Osteoblast (primary cell): Measurements from ENCODE around the gene TRMT1. TPM values are rescaled to one million over a fixed set of nuclear protein-coding genes. Genes with fewer than 3 reads are reported as not detected.
A peak's percentile ranks its signal among the peaks of the same experiment; 100 is the strongest.

ENCODE experiments used
- DNase-seq: peaks from one replicate; pipeline ENCODE4 v3.0.0; 2011; ENCODE audit warnings: low spot score, mixed read lengths; ENCODE audit not compliant: insufficient read length; ENCODE audit errors: missing footprints
- H2AFZ ChIP-seq: 2 replicates; pipeline ENCODE4 v1.6.0; 2011; ENCODE audit warnings: mild to moderate bottlenecking, low read length
- H3K27ac ChIP-seq: 2 replicates; pipeline ENCODE4 v1.5.1; 2011; ENCODE audit warnings: mild to moderate bottlenecking, low read depth, low read length, moderate library complexity
- H3K27me3 ChIP-seq: 2 replicates; pipeline ENCODE4 v1.6.0; 2012; ENCODE audit warnings: mild to moderate bottlenecking, control low read depth, inconsistent platforms, low read length, moderate library complexity; ENCODE audit not compliant: insufficient read depth
- H3K36me3 ChIP-seq: 2 replicates; pipeline ENCODE4 v1.5.1; 2011; ENCODE audit warnings: mild to moderate bottlenecking, low read length, control low read depth, moderate library complexity; ENCODE audit not compliant: insufficient read depth
- H3K4me1 ChIP-seq: 2 replicates; pipeline ENCODE4 v1.5.1; 2011; ENCODE audit warnings: mild to moderate bottlenecking, low read length, control low read depth, moderate library complexity; ENCODE audit not compliant: insufficient read depth
- H3K4me2 ChIP-seq: 2 replicates; pipeline ENCODE4 v1.6.0; 2011; ENCODE audit warnings: mild to moderate bottlenecking, low read length; ENCODE audit not compliant: insufficient read depth
- H3K4me3 ChIP-seq: fragments of 200-600 bp; sonication (generic); 3 replicates; pipeline ENCODE4 v1.5.1; 2012; ENCODE audit warnings: mild to moderate bottlenecking, low read length, inconsistent platforms; ENCODE audit not compliant: insufficient read depth
- H3K79me2 ChIP-seq: 2 replicates; pipeline ENCODE4 v1.6.0; 2012; ENCODE audit warnings: mild to moderate bottlenecking, low read length, control low read depth, inconsistent platforms; ENCODE audit not compliant: insufficient read depth
- H3K9me3 ChIP-seq: 2 replicates; pipeline ENCODE4 v1.5.1; 2011; ENCODE audit warnings: low read depth, low read length, control low read depth
- H4K20me1 ChIP-seq: 2 replicates; pipeline ENCODE4 v1.6.0; 2012; ENCODE audit warnings: mild to moderate bottlenecking, low read length, control low read depth; ENCODE audit not compliant: insufficient read depth
- total RNA-seq: library from RNA; depleted of rRNA; stranded (reverse); fragments of >200 nt; gene quantifications from 2 replicates; pipeline ENCODE4 v1.2.3, GENCODE V29; 2012
- TF ChIP-seq, protein P1 (sequence below): IDR thresholded peaks from 2 replicates; pipeline ENCODE4 v1.5.1; 2011; ENCODE audit warnings: mild to moderate bottlenecking, low read depth, low read length, moderate library complexity; ENCODE audit errors: extremely low read depth

The TRMT1 gene
- total RNA-seq, 1 donor = 29.7 TPM

DNA sequence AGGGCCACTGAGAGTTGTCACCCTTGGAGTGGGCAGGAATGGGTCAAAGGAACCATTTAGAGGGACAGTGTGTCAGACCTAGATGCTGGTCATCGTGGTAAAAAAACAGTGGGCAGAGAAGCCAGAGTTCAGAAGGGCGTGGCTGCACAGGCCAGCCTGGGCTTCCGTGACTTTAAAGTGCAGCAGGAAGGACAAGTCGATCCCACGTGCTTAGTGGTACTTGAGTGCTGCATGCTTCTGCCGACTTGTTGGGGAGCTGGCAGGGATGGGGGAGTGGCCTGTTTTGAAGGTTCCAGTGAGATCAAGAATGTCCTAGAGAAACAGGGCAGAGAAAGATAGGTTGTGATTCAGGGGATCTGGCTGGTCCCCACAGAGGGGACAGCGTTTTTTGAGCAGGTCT, 30.9 kb downstream of the TRMT1 start:
- DNase-seq = no peak
- no peak overlapping the region for H2AFZ ChIP-seq
- peaks cover 8% of the 10 kb centered on the region for H3K4me1 ChIP-seq
- H3K4me3 ChIP-seq = no peak overlapping the region
- no peak overlapping the region for H3K27ac ChIP-seq
- no peak overlapping the region for H3K4me2 ChIP-seq
- H4K20me1 ChIP-seq = peaks cover 17% of the 10 kb centered on the region
- H3K9me3 ChIP-seq = no peaks in the 10 kb centered on the region
- H3K36me3 ChIP-seq = peaks cover 51% of the 10 kb centered on the region
- TF ChIP-seq, protein P1, sequence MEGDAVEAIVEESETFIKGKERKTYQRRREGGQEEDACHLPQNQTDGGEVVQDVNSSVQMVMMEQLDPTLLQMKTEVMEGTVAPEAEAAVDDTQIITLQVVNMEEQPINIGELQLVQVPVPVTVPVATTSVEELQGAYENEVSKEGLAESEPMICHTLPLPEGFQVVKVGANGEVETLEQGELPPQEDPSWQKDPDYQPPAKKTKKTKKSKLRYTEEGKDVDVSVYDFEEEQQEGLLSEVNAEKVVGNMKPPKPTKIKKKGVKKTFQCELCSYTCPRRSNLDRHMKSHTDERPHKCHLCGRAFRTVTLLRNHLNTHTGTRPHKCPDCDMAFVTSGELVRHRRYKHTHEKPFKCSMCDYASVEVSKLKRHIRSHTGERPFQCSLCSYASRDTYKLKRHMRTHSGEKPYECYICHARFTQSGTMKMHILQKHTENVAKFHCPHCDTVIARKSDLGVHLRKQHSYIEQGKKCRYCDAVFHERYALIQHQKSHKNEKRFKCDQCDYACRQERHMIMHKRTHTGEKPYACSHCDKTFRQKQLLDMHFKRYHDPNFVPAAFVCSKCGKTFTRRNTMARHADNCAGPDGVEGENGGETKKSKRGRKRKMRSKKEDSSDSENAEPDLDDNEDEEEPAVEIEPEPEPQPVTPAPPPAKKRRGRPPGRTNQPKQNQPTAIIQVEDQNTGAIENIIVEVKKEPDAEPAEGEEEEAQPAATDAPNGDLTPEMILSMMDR = no peak
- no peaks in the 10 kb centered on the region for H3K27me3 ChIP-seq
- peaks cover 8% of the 10 kb centered on the region for H3K79me2 ChIP-seq

DNA sequence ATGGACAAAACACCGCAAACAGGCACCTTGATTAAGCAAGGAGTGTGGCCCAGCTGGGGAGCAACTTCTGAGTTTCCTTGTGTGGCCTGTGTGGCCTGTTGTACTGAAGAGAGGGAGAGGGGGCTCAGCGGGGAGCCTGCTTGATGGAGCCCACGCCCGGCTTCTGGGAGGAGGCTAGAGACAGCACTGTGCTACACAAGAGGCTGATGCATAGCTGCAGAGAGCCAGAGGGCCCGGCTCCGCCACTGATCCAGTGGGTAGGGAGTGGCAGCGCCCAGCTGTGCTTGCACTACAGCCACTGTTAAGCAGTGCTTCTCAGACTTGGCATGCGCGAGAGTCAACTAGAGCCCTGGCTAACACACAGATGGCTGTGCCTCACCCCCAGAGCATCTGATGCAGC, 32.9 kb downstream of the TRMT1 start:
- Histone ChIP-seq H3K36me3 (peaks cover 67% of the 10 kb centered on the region), H3K27ac (no peak overlapping the region), H3K4me1 (no peaks in the 10 kb centered on the region), H3K4me3 (no peak overlapping the region), H3K27me3 (no peaks in the 10 kb centered on the region), H2AFZ (no peak overlapping the region), H4K20me1 (peaks cover 14% of the 10 kb centered on the region), H3K79me2 (peaks cover 8% of the 10 kb centered on the region), H3K9me3 (no peaks in the 10 kb centered on the region), H3K4me2 (no peak overlapping the region)
- DNase-seq = no peak
- TF ChIP-seq, protein P1 = no peak

DNA sequence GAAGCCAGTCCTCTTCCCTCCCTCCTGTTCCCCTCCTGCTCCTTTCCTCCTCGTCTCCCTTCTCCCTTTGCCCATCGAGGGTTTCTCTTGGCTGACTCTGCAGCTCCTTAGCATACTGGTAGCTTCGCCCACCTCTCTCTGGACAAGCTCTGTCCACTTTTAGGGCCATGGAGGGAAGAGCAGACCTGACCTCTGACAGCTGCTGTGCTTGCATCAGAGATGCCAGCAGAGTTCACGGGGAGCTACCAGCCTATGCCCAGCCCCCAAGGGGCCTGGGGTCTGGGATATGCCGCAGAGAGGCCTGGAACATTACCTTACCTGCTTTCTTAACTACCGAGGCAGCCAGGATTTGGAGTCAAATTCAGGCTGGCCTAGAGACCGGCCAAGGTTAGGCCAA, 33.5 kb downstream of the TRMT1 start:
- Histone ChIP-seq H3K79me2 (peaks cover 8% of the 10 kb centered on the region), H3K9me3 (no peaks in the 10 kb centered on the region), H3K27ac (no peak overlapping the region), H3K27me3 (no peaks in the 10 kb centered on the region), H3K36me3 (peaks cover 74% of the 10 kb centered on the region), H2AFZ (no peak overlapping the region), H3K4me1 (no peaks in the 10 kb centered on the region), H4K20me1 (peaks cover 14% of the 10 kb centered on the region), H3K4me3 (no peak overlapping the region), H3K4me2 (no peak overlapping the region)
- TF ChIP-seq, protein P1 = no peak
- DNase-seq = no peak

DNA sequence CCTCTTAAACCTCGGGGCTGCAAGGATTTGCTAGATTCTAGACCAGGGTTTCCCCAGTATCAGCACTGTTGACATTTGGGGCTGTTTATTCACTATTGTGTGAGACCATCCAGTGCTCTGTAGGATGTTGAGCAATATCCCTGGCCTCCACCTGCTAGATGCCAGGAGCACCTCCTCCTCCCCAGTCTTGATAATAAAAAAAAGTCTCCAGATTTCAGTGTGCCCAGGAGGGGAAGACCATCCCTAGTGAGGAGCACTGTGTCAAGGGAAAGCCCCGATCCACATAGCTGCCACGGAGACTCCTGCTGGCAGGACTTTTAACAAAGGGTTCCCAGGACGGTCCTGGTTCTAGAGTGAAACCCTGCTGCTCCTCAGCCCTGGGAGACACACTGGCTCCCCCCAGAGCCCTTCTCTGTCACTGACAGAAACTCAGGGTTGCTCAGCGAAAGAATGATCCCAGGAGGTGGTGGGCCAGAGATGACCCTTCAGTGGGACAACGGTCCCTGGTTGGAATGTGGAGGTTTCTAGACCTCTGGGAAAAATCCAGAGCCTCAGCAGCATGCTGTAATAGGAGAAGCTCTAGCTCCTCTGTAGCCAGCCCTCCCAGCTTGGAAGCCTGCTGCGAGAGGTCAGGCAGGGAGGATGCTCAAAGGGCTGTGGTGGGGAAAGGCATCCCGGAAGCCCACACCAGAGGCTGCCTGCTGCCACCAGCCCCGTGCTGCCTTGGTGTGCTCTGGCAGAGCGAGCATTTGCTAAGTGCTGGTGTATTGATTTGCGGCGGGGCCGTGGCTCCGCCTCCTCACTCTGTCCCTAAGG, 34.1 kb downstream of the TRMT1 start:
- TF ChIP-seq, protein P1 = peak; percentile 58
- H3K27me3 ChIP-seq = no peaks in the 10 kb centered on the region
- peaks cover 14% of the 10 kb centered on the region for H4K20me1 ChIP-seq
- no peaks in the 10 kb centered on the region for H3K9me3 ChIP-seq
- no peak overlapping the region for H2AFZ ChIP-seq
- peak; percentile 97 for DNase-seq
- peaks cover 8% of the 10 kb centered on the region for H3K79me2 ChIP-seq
- H3K36me3 ChIP-seq = peaks cover 77% of the 10 kb centered on the region
- H3K27ac ChIP-seq = no peak overlapping the region
- no peak overlapping the region for H3K4me3 ChIP-seq
- H3K4me2 ChIP-seq = no peak overlapping the region
- H3K4me1 ChIP-seq = no peaks in the 10 kb centered on the region
